B cell (primary cell): ENCODE data around the gene KCNIP1. TPM values are rescaled to one million over a fixed set of nuclear protein-coding genes. Genes with fewer than 3 reads are reported as not detected.

Experiments used
- ATAC-seq: fragments of 200-7000 bp; cut with Tn5 transposase; one replicate; pipeline ENCODE4 v1.10.0; 2021; ENCODE audit warnings: low read depth, mild to moderate bottlenecking, moderate number of reproducible peaks, moderate library complexity
- CTCF ChIA-PET: fragments of 350-600 bp; sonication (Branson Sonifier 250); formaldehyde crosslinking; loops from one replicate; lab custom pipeline; 2021; ENCODE audit warnings: antibody characterized with exemption, inconsistent platforms; lab: Charles Lee
- POLR2A ChIA-PET: fragments of 350-600 bp; sonication (Branson Sonifier 250); formaldehyde crosslinking; loops from one replicate; lab custom pipeline; 2021; ENCODE audit warnings: antibody characterized with exemption; lab: Charles Lee
- DNase-seq: peaks from one replicate; pipeline ENCODE4 v3.0.0; 2013
- H2AFZ ChIP-seq: 2 replicates; pipeline ENCODE4 v1.6.1; 2012; ENCODE audit warnings: mild to moderate bottlenecking, low read depth, low read length; ENCODE audit not compliant: insufficient read depth, poor library complexity, severe bottlenecking
- H3K27ac ChIP-seq, 2 donors: 1 replicate in 1 of 2; 2 replicates in 1 of 2; pipeline ENCODE4 v1.5.1; 2012 to 2013; ENCODE audit warnings: low read length in 2 of 2, mild to moderate bottlenecking in 2 of 2, moderate library complexity in 1 of 2
- H3K27me3 ChIP-seq, 4 experiments: fragments of 200-600 bp in 1 of 4; sonication (generic) in 1 of 4; replicated peaks in 1 of 4; 1 replicate in 2 of 4; 2 replicates in 2 of 4; pipeline versions ENCODE4 v1.6.1 to v1.7.0; 2013 to 2016; ENCODE audit warnings: low read length in 3 of 4, mild to moderate bottlenecking in 2 of 4, mixed read lengths in 1 of 4, moderate library complexity in 1 of 4; ENCODE audit not compliant: insufficient read depth in 4 of 4, control insufficient read depth in 3 of 4; ENCODE audit errors: control extremely low read depth in 1 of 4
- H3K36me3 ChIP-seq, 2 experiments: replicated peaks in 1 of 2; 1 replicate in 1 of 2; 2 replicates in 1 of 2; pipeline versions ENCODE4 v1.6.1 to v1.7.1; 2013; ENCODE audit warnings: low read length in 1 of 2; ENCODE audit not compliant: insufficient read depth in 2 of 2, control insufficient read depth in 1 of 2; ENCODE audit errors: control extremely low read depth in 1 of 2, extremely low read depth in 1 of 2
- H3K4me1 ChIP-seq, 2 donors: fragments of 200-600 bp in 1 of 2; sonication (generic) in 1 of 2; 1 replicate in 1 of 2; 2 replicates in 1 of 2; pipeline versions ENCODE4 v1.5.1 to v1.6.1; 2013 to 2017; ENCODE audit warnings: low read length in 2 of 2; ENCODE audit not compliant: control insufficient read depth in 2 of 2, insufficient read depth in 2 of 2
- H3K4me2 ChIP-seq: replicated peaks from 2 replicates; pipeline ENCODE3; 2012; ENCODE audit warnings: mild to moderate bottlenecking, low read depth, low read length; ENCODE audit not compliant: poor library complexity, severe bottlenecking
- H3K4me3 ChIP-seq, 5 experiments: fragments of 200-600 bp in 1 of 5; sonication (generic) in 1 of 5; 1 replicate in 3 of 5; 2 replicates in 2 of 5; pipeline versions ENCODE4 v1.5.1 to v1.7.0; 2011 to 2016; ENCODE audit warnings: low read length in 4 of 5, mild to moderate bottlenecking in 4 of 5, low read depth in 2 of 5, control low read depth in 1 of 5, moderate library complexity in 1 of 5; ENCODE audit not compliant: insufficient read depth in 1 of 5; ENCODE audit errors: control extremely low read depth in 1 of 5, extremely low read depth in 1 of 5
- H3K79me2 ChIP-seq: fragments of 200-600 bp; sonication (generic); one replicate; pipeline ENCODE4 v1.6.0; 2016; ENCODE audit warnings: low read length; ENCODE audit not compliant: control insufficient read depth, insufficient read depth
- H3K9ac ChIP-seq: fragments of 200-600 bp; sonication (generic); 2 replicates; pipeline ENCODE4 v1.6.1; 2017; ENCODE audit warnings: mild to moderate bottlenecking, low read length, moderate library complexity
- H3K9me3 ChIP-seq, 3 donors: one replicate each; pipeline versions ENCODE4 v1.6.1 to v1.7.1; 2013; ENCODE audit warnings: low read length in 2 of 3; ENCODE audit not compliant: control insufficient read depth in 2 of 3, insufficient read depth in 1 of 3; ENCODE audit errors: control extremely low read depth in 1 of 3
- H4K20me1 ChIP-seq: 2 replicates; pipeline ENCODE4 v1.6.0; 2012; ENCODE audit warnings: mild to moderate bottlenecking, low read length; ENCODE audit not compliant: insufficient read depth, control insufficient read depth, poor library complexity, severe bottlenecking
- H3K27ac Mint-ChIP-seq: one replicate; pipeline ENCODE4 v1.8.0; 2021; ENCODE audit warnings: mixed read lengths
- H3K27me3 Mint-ChIP-seq: one replicate; pipeline ENCODE4 v1.8.0; 2021; ENCODE audit warnings: mixed read lengths
- H3K4me1 Mint-ChIP-seq: one replicate; pipeline ENCODE4 v1.8.0; 2021; ENCODE audit warnings: mixed read lengths
- H3K4me3 Mint-ChIP-seq: one replicate; pipeline ENCODE4 v1.8.0; 2021; ENCODE audit warnings: mixed read lengths
- H3K9me3 Mint-ChIP-seq: one replicate; pipeline ENCODE4 v1.8.0; 2022; ENCODE audit warnings: mixed read lengths; ENCODE audit not compliant: insufficient read depth
- CTCF ChIP-seq: fragments of 200-600 bp; IDR thresholded peaks from one replicate; pipeline ENCODE4 v1.8.0; 2022; ENCODE audit warnings: antibody characterized with exemption, mild to moderate bottlenecking
- EZH2 ChIP-seq: IDR thresholded peaks from 2 replicates; pipeline ENCODE4 v1.6.1; 2012; ENCODE audit warnings: borderline replicate concordance, low read depth, mild to moderate bottlenecking, moderate library complexity, low read length; ENCODE audit not compliant: insufficient read depth, poor library complexity, severe bottlenecking
- WGBS: methylation state at CpG from one replicate; pipeline ENCODE4 v1.1.5; 2013; ENCODE audit warnings: missing lambda C conversion rate; ENCODE audit not compliant: insufficient coverage; 5-methylcytosine and 5-hydroxymethylcytosine counted together
- intact Hi-C: fragments of 100-400 bp; cut with micrococcal nuclease; formaldehyde crosslinking; loops from one replicate; pipeline ENCODE4 v1.10.0; 2022
- polyA plus RNA-seq: library from polyadenylated mRNA; depleted of rRNA; stranded (reverse); fragments of >200 nt; gene quantifications from 2 replicates; pipeline ENCODE4 v1.2.3, GENCODE V29; 2012
- total RNA-seq, 2 donors: library from RNA; stranded (reverse); fragments of 120-200 nt in 1 of 2; gene quantifications; 1 replicate in 1 of 2; 2 replicates in 1 of 2; pipeline versions ENCODE4 v1.2.3 to v1.2.4, GENCODE V29; 2013 to 2022

Gene KCNIP1
- total and polyA plus RNA-seq, 2 donors (not counting 1 experiment from before 2014, with no cell fraction given), result not detected

GRCh38 chr5:170522211-170523141, 18.7 kb downstream of the KCNIP1 start:
- Histone ChIP-seq H4K20me1 (no peaks in the 10 kb centered on the region), H3K9ac (no peak overlapping the region), H3K4me3 (no peak overlapping the region), H3K79me2 (no peaks in the 10 kb centered on the region), H3K36me3 (no peaks in the 10 kb centered on the region), H3K27me3 (no peaks in the 10 kb centered on the region), H2AFZ (no peak overlapping the region), H3K4me2 (no peak overlapping the region), H3K4me1 (no peaks in the 10 kb centered on the region), H3K27ac (no peak overlapping the region), H3K9me3 (peaks cover 0 to 9% (median 0%) of the 10 kb centered on the region in 3 donors)
- Mint-ChIP-seq H3K4me1 (no peaks in the 10 kb centered on the region), H3K27me3 (peaks cover 3% of the 10 kb centered on the region), H3K4me3 (no peak overlapping the region), H3K27ac (no peak overlapping the region), H3K9me3 (no peaks in the 10 kb centered on the region)
- ChIA-PET CTCF (no interaction called here), POLR2A (no interaction called here)
- WGBS, result 76% methylated on average over 8 of the region's 10 CpGs
- DNase-seq (no peak), ATAC-seq (no peak)
- TF ChIP-seq CTCF (no peak), EZH2 (no peak)
- intact Hi-C loops, result no loop called here

GRCh38 chr5:170523142-170523551, 19.3 kb downstream of the KCNIP1 start:
- intact Hi-C loops, result no loop called here
- Mint-ChIP-seq H3K4me3 (no peak overlapping the region), H3K27me3 (peaks cover 4% of the 10 kb centered on the region), H3K27ac (no peak overlapping the region), H3K4me1 (no peaks in the 10 kb centered on the region), H3K9me3 (no peaks in the 10 kb centered on the region)
- Histone ChIP-seq H3K4me2 (no peak overlapping the region), H3K27ac (no peak overlapping the region), H3K79me2 (no peaks in the 10 kb centered on the region), H3K9me3 (peaks cover 0 to 9% (median 0%) of the 10 kb centered on the region in 3 donors), H4K20me1 (no peaks in the 10 kb centered on the region), H3K9ac (no peak overlapping the region), H3K4me1 (no peaks in the 10 kb centered on the region), H3K4me3 (no peak overlapping the region), H2AFZ (no peak overlapping the region), H3K36me3 (no peaks in the 10 kb centered on the region), H3K27me3 (no peaks in the 10 kb centered on the region)
- DNase-seq, result no peak
- WGBS, result 85% methylated on average over 8 of the region's 10 CpGs
- CTCF ChIA-PET, result no interaction called here
- no peak for ATAC-seq
- TF ChIP-seq CTCF (no peak), EZH2 (no peak)
- POLR2A ChIA-PET, result no interaction called here
